HEK293T (cell line): Measurements from ENCODE around the gene FXN.
"Not testable (repeated sequence)": the region's sequence is repeated elsewhere in the genome, so short reads cannot be mapped to it uniquely, and the experiment has no call there.

ENCODE experiments used
- CTCF ChIA-PET: fragments of 350-600 bp; formaldehyde crosslinking; extraction: SDS; loops from one replicate; lab custom pipeline; 2021; ENCODE audit warnings: antibody characterized with exemption, inconsistent platforms; lab: Yijun Ruan, JAX
- POLR2A ChIA-PET: fragments of 350-600 bp; formaldehyde crosslinking; extraction: SDS; loops from one replicate; lab custom pipeline; 2020; ENCODE audit warnings: antibody characterized with exemption, inconsistent platforms; lab: Yijun Ruan, JAX
- DNase-seq: peaks from one replicate; pipeline ENCODE4 v3.0.0; 2012; ENCODE audit warnings: mixed read lengths; ENCODE audit errors: extremely low spot score
- ARNT ChIP-seq: fragments of 450-650 bp; IDR thresholded peaks from 2 replicates; pipeline ENCODE4 v1.6.1; 2017; ENCODE audit warnings: mild to moderate bottlenecking
- BHLHE40 ChIP-seq: fragments of 450-650 bp; IDR thresholded peaks from 2 replicates; pipeline ENCODE4 v1.6.1; 2016; ENCODE audit warnings: mild to moderate bottlenecking, moderate library complexity, borderline replicate concordance
- CTBP1 ChIP-seq: fragments of 450-650 bp; IDR thresholded peaks from 2 replicates; pipeline ENCODE4 v1.6.1; 2016; ENCODE audit warnings: borderline replicate concordance
- ELF4 ChIP-seq: fragments of 450-650 bp; IDR thresholded peaks from 2 replicates; pipeline ENCODE4 v1.6.1; 2017; ENCODE audit warnings: antibody characterized with exemption
- FOXA1 ChIP-seq: fragments of 450-650 bp; IDR thresholded peaks from 2 replicates; pipeline ENCODE4 v1.6.1; 2016; ENCODE audit warnings: mild to moderate bottlenecking
- FOXK2 ChIP-seq: fragments of 450-650 bp; IDR thresholded peaks from 2 replicates; pipeline ENCODE4 v1.6.1; 2016; ENCODE audit warnings: mild to moderate bottlenecking
- FOXM1 ChIP-seq: fragments of 450-650 bp; IDR thresholded peaks from 2 replicates; pipeline ENCODE4 v1.6.1; 2017; ENCODE audit warnings: mild to moderate bottlenecking, borderline replicate concordance
- HDGF ChIP-seq: fragments of 450-650 bp; IDR thresholded peaks from 2 replicates; pipeline ENCODE4 v1.6.1; 2017; ENCODE audit warnings: antibody characterized with exemption, borderline replicate concordance
- L3MBTL2 ChIP-seq: fragments of 450-650 bp; conservative IDR thresholded peaks from 2 replicates; pipeline ENCODE4 v1.6.1; 2016; ENCODE audit warnings: mild to moderate bottlenecking
- LEF1 ChIP-seq: fragments of 450-650 bp; IDR thresholded peaks from 2 replicates; pipeline ENCODE4 v1.6.1; 2017; ENCODE audit warnings: mild to moderate bottlenecking, borderline replicate concordance
- NFRKB ChIP-seq: fragments of 450-650 bp; IDR thresholded peaks from 2 replicates; pipeline ENCODE4 v1.6.1; 2016; ENCODE audit warnings: mild to moderate bottlenecking, moderate library complexity
- PKNOX1 ChIP-seq: fragments of 450-650 bp; IDR thresholded peaks from 2 replicates; pipeline ENCODE4 v1.6.1; 2016
- SP1 ChIP-seq: fragments of 450-650 bp; IDR thresholded peaks from 2 replicates; pipeline ENCODE4 v1.6.1; 2017
- SUZ12 ChIP-seq: fragments of 450-650 bp; IDR thresholded peaks from 2 replicates; pipeline ENCODE4 v1.6.1; 2016; ENCODE audit warnings: mild to moderate bottlenecking
- TARDBP ChIP-seq: fragments of 450-650 bp; IDR thresholded peaks from 2 replicates; pipeline ENCODE4 v1.6.1; 2016
- ZNF384 ChIP-seq: fragments of 450-650 bp; IDR thresholded peaks from 2 replicates; pipeline ENCODE4 v1.6.1; 2016

Gene FXN

GRCh38 chr9:69107771-69108170 is 72.2 kb downstream of the FXN start:
- ChIA-PET CTCF (no interaction called here), POLR2A (no interaction called here)
- no peak for DNase-seq
- TF ChIP-seq PKNOX1 (no peak), HDGF (no peak), LEF1 (no peak), SUZ12 (no peak), ARNT (no peak), ELF4 (no peak)

- POLR2A ChIA-PET, DNase-seq, CTCF ChIA-PET: not testable (repeated sequence)
These were observed 73.2 kb downstream of the FXN start for GRCh38 chr9:69108706-69109105.

GRCh38 chr9:69109152-69109551 is 73.6 kb downstream of the FXN start:
- DNase-seq: no peak
- ChIA-PET POLR2A (no interaction called here), CTCF (no interaction called here)
- TF ChIP-seq ELF4 (no peak), HDGF (no peak), ZNF384 (no peak), BHLHE40 (no peak), TARDBP (no peak), SUZ12 (no peak)

- CTCF ChIA-PET: interaction anchor here (0.7 kb wide), 1 partner anchor 1248 kb away, joined by 3 read pairs; no protein-coding TSS in a partner anchor
- DNase-seq, POLR2A ChIA-PET: not testable (repeated sequence)
These were observed 77.1 kb downstream of the FXN start for GRCh38 chr9:69112646-69113045.

- ChIA-PET POLR2A (no interaction called here), CTCF (no interaction called here)
- TF ChIP-seq SP1 (no peak), FOXM1 (no peak), LEF1 (no peak), NFRKB (no peak), ELF4 (no peak), BHLHE40 (no peak), HDGF (no peak), PKNOX1 (no peak), FOXA1 (no peak), FOXK2 (no peak), CTBP1 (no peak), SUZ12 (no peak), TARDBP (no peak), ARNT (no peak)
- no peak for DNase-seq
These were observed 80.1 kb downstream of the FXN start for GRCh38 chr9:69115621-69116020.

GRCh38 chr9:69118656-69119055 is 83.1 kb downstream of the FXN start:
- ChIA-PET CTCF (no interaction called here), POLR2A (no interaction called here)
- TF ChIP-seq FOXM1 (no peak), FOXK2 (no peak), TARDBP (no peak), SP1 (no peak), NFRKB (no peak), ZNF384 (no peak)
- DNase-seq: no peak

GRCh38 chr9:69120380-69121154 is 85.0 kb downstream of the FXN start:
- TF ChIP-seq LEF1 (no peak), ZNF384 (no peak), ARNT (no peak), FOXK2 (no peak), L3MBTL2 (no peak), TARDBP (no peak), CTBP1 (no peak), ELF4 (no peak), PKNOX1 (no peak)
- ChIA-PET CTCF (no interaction called here), POLR2A (no interaction called here)
- no peak for DNase-seq
